ENCODE measurements around the gene WDR89. TPM values are rescaled to one million over a fixed set of nuclear protein-coding genes. Genes with fewer than 3 reads are reported as not detected.

The WDR89 gene
- total RNA-seq, 4 donors from 2014 or later: 20.3 to 36.4 (median 32.1) TPM

- no peak for TF ChIP-seq CTCF (IDR thresholded peaks at IDR 0.05)
- TF ChIP-seq POLR2A (IDR thresholded peaks at IDR 0.05): no peak
- Histone ChIP-seq H3K27me3 (no peaks in the 10 kb centered on the region), H3K36me3 (no peaks in the 10 kb centered on the region), H3K27ac (no peak overlapping the region), H3K4me1 (no peaks in the 10 kb centered on the region), H3K9me3 (no peaks in the 10 kb centered on the region), H3K4me3 (no peak overlapping the region)
- DNase-seq: no peak
- intact Hi-C loops (cut with DNase I; ENCODE audit: low total_unique reads): no loop called here
Measured at GRCh38 chr14:63682727-63683593, 41.3 kb upstream of the WDR89 start.

- Histone ChIP-seq H3K4me1 (no peaks in the 10 kb centered on the region), H3K9me3 (no peaks in the 10 kb centered on the region), H3K36me3 (no peaks in the 10 kb centered on the region), H3K27ac (no peak overlapping the region), H3K4me3 (no peak overlapping the region), H3K27me3 (no peaks in the 10 kb centered on the region)
- no peak for DNase-seq
- TF ChIP-seq CTCF (IDR thresholded peaks at IDR 0.05) (no peak), POLR2A (IDR thresholded peaks at IDR 0.05) (no peak)
- intact Hi-C loops (cut with DNase I; ENCODE audit: low total_unique reads): no loop called here
Measured at GRCh38 chr14:63678536-63678935, 36.9 kb upstream of the WDR89 start.

GRCh38 chr14:63677891-63678379 lies 36.3 kb upstream of the WDR89 start:
- TF ChIP-seq POLR2A (IDR thresholded peaks at IDR 0.05): no peak
- TF ChIP-seq CTCF (IDR thresholded peaks at IDR 0.05): no peak
- no peak for DNase-seq

GRCh38 chr14:63676615-63677014 lies 34.9 kb upstream of the WDR89 start:
- Histone ChIP-seq H3K27me3 (no peaks in the 10 kb centered on the region), H3K4me3 (no peak overlapping the region), H3K36me3 (no peaks in the 10 kb centered on the region), H3K27ac (no peak overlapping the region), H3K4me1 (no peaks in the 10 kb centered on the region), H3K9me3 (no peaks in the 10 kb centered on the region)
- TF ChIP-seq POLR2A (IDR thresholded peaks at IDR 0.05) (no peak), CTCF (IDR thresholded peaks at IDR 0.05) (no peak)
- intact Hi-C loops (cut with DNase I; ENCODE audit: low total_unique reads): no loop called here
- DNase-seq: no peak

More at GRCh38 chr14:63677891-63678379, 36.3 kb upstream of the WDR89 start:
- Histone ChIP-seq H3K36me3 (no peaks in the 10 kb centered on the region), H3K27me3 (no peaks in the 10 kb centered on the region), H3K4me3 (no peak overlapping the region), H3K27ac (no peak overlapping the region), H3K4me1 (no peaks in the 10 kb centered on the region), H3K9me3 (no peaks in the 10 kb centered on the region)
- intact Hi-C loops (cut with DNase I; ENCODE audit: low total_unique reads): no loop called here

- TF ChIP-seq POLR2A (IDR thresholded peaks at IDR 0.05): no peak
- no peak for TF ChIP-seq CTCF (IDR thresholded peaks at IDR 0.05)
- DNase-seq: no peak
- intact Hi-C loops (cut with DNase I; ENCODE audit: low total_unique reads): no loop called here
- H3K27ac ChIP-seq: no peak overlapping the region
- no peaks in the 10 kb centered on the region for H3K4me1 ChIP-seq
- no peaks in the 10 kb centered on the region for H3K27me3 ChIP-seq
- H3K4me3 ChIP-seq: no peak overlapping the region
- no peaks in the 10 kb centered on the region for H3K36me3 ChIP-seq
- H3K9me3 ChIP-seq: no peaks in the 10 kb centered on the region
Measured at GRCh38 chr14:63673886-63674497, 32.3 kb upstream of the WDR89 start.

Data from uterus (tissue), 4 donors.